H9 (cell line): Measurements from ENCODE around the gene TLE4. TPM values are rescaled to one million over a fixed set of nuclear protein-coding genes. Genes with fewer than 3 reads are reported as not detected.

Experiments
- DNase-seq: peaks from one replicate; pipeline ENCODE4 v3.0.0-alpha.2; 2017
- H2AFZ ChIP-seq: one replicate; pipeline ENCODE4 v1.6.1; 2013; ENCODE audit warnings: mild to moderate bottlenecking, low read length, control low read depth, moderate library complexity
- H2AK5ac ChIP-seq: 2 replicates; pipeline ENCODE4 v1.6.1; 2013; ENCODE audit warnings: low read length, control low read depth, mixed read lengths; ENCODE audit not compliant: insufficient read length
- H2BK120ac ChIP-seq: one replicate; pipeline ENCODE4 v1.6.1; 2013; ENCODE audit warnings: low read depth, mild to moderate bottlenecking, low read length, control low read depth, inconsistent platforms; ENCODE audit not compliant: poor library complexity, severe bottlenecking
- H2BK12ac ChIP-seq: 2 replicates; pipeline ENCODE4 v1.6.1; 2013; ENCODE audit warnings: low read length, control low read depth, mixed read lengths, low read depth; ENCODE audit not compliant: insufficient read length
- H2BK15ac ChIP-seq: 2 replicates; pipeline ENCODE4 v1.6.1; 2013; ENCODE audit warnings: low read depth, low read length, control low read depth
- H2BK20ac ChIP-seq: one replicate; pipeline ENCODE4 v1.6.1; 2013; ENCODE audit warnings: low read depth, mild to moderate bottlenecking, low read length, control low read depth, inconsistent platforms; ENCODE audit not compliant: poor library complexity, severe bottlenecking
- H2BK5ac ChIP-seq: 2 replicates; pipeline ENCODE4 v1.6.1; 2013; ENCODE audit warnings: low read length, control low read depth, mixed read lengths; ENCODE audit not compliant: insufficient read length
- H3K14ac ChIP-seq: 2 replicates; pipeline ENCODE4 v1.6.1; 2013; ENCODE audit warnings: low read length, control low read depth; ENCODE audit not compliant: insufficient read depth
- H3K18ac ChIP-seq: 2 replicates; pipeline ENCODE4 v1.6.1; 2013; ENCODE audit warnings: low read depth, mild to moderate bottlenecking, mixed read lengths, low read length, control low read depth; ENCODE audit not compliant: insufficient read length
- H3K23ac ChIP-seq: 2 replicates; pipeline ENCODE4 v1.6.1; 2013; ENCODE audit warnings: low read length, control low read depth, mixed read lengths, low read depth; ENCODE audit not compliant: insufficient read length
- H3K23me2 ChIP-seq: 2 replicates; pipeline ENCODE4 v1.6.1; 2013; ENCODE audit warnings: low read depth, mild to moderate bottlenecking, mixed read lengths, low read length, control low read depth; ENCODE audit not compliant: insufficient read length, poor library complexity, severe bottlenecking
- H3K27ac ChIP-seq: 2 replicates; pipeline ENCODE4 v1.5.1; 2013; ENCODE audit warnings: low read length, control low read depth, mixed read lengths, low read depth; ENCODE audit not compliant: insufficient read length
- H3K27me3 ChIP-seq: 2 replicates; pipeline ENCODE4 v1.6.1; 2013; ENCODE audit warnings: low read length, control low read depth, inconsistent platforms; ENCODE audit not compliant: insufficient read depth
- H3K4ac ChIP-seq: 2 replicates; pipeline ENCODE4 v1.6.1; 2013; ENCODE audit warnings: low read depth, mild to moderate bottlenecking, control low read depth, inconsistent platforms, low read length, moderate library complexity
- H3K4me1 ChIP-seq: 2 replicates; pipeline ENCODE4 v1.6.1; 2013; ENCODE audit warnings: low read length, control low read depth, inconsistent platforms; ENCODE audit not compliant: insufficient read depth
- H3K4me2 ChIP-seq: 2 replicates; pipeline ENCODE4 v1.6.1; 2013; ENCODE audit warnings: low read length, control low read depth, mixed read lengths; ENCODE audit not compliant: insufficient read length, insufficient read depth
- H3K56ac ChIP-seq: 2 replicates; pipeline ENCODE4 v1.6.1; 2013; ENCODE audit warnings: low read depth, mild to moderate bottlenecking, mixed read lengths, low read length, control low read depth; ENCODE audit not compliant: insufficient read length
- H3K79me1 ChIP-seq: 2 replicates; pipeline ENCODE4 v1.6.1; 2013; ENCODE audit warnings: low read depth, mild to moderate bottlenecking, moderate library complexity, low read length, control low read depth, inconsistent platforms; ENCODE audit not compliant: insufficient read depth, poor library complexity, severe bottlenecking
- H3K79me2 ChIP-seq: 2 replicates; pipeline ENCODE4 v1.6.1; 2013; ENCODE audit warnings: low read length, control low read depth, inconsistent platforms; ENCODE audit not compliant: insufficient read depth
- H3K9ac ChIP-seq: 2 replicates; pipeline ENCODE4 v1.6.1; 2013; ENCODE audit warnings: low read length, control low read depth, mixed read lengths; ENCODE audit not compliant: insufficient read length; ENCODE audit errors: extremely low read depth
- H3K9me3 ChIP-seq: one replicate; pipeline ENCODE4 v1.6.1; 2013; ENCODE audit warnings: low read depth, low read length, inconsistent platforms; ENCODE audit not compliant: control insufficient read depth
- H3T11ph ChIP-seq: one replicate; pipeline ENCODE4 v1.6.1; 2013; ENCODE audit warnings: mild to moderate bottlenecking, low read length, control low read depth, inconsistent platforms
- H4K20me1 ChIP-seq: one replicate; pipeline ENCODE4 v1.6.1; 2013; ENCODE audit not compliant: control insufficient read depth, insufficient read length, insufficient read depth
- H4K5ac ChIP-seq: 2 replicates; pipeline ENCODE4 v1.6.1; 2013; ENCODE audit warnings: low read depth, mild to moderate bottlenecking, mixed read lengths, low read length, control low read depth; ENCODE audit not compliant: insufficient read length
- H4K8ac ChIP-seq: replicated peaks from 2 replicates; pipeline ENCODE4 v1.6.1; 2013; ENCODE audit warnings: low read length, control low read depth, mixed read lengths, low read depth; ENCODE audit not compliant: insufficient read length
- H4K91ac ChIP-seq: 2 replicates; pipeline ENCODE4 v1.6.1; 2013; ENCODE audit warnings: low read depth, mild to moderate bottlenecking, moderate library complexity, mixed read lengths, low read length, control low read depth; ENCODE audit not compliant: insufficient read length
- H3K27ac Mint-ChIP-seq, 3 experiments: 2 replicates in 2 of 3; 3 replicates in 1 of 3; pipeline ENCODE4 v1.8.0; 2020 to 2021; ENCODE audit warnings: mixed read lengths in 3 of 3, mild to moderate bottlenecking in 1 of 3, moderate library complexity in 1 of 3
- H3K27me3 Mint-ChIP-seq: 2 replicates; pipeline ENCODE4 v1.8.0; 2021; ENCODE audit warnings: low read depth, mild to moderate bottlenecking, moderate library complexity, mixed read lengths
- H3K36me3 Mint-ChIP-seq, 3 experiments: 2 replicates in 2 of 3; 3 replicates in 1 of 3; pipeline ENCODE4 v1.8.0; 2020 to 2021; ENCODE audit warnings: low read depth in 3 of 3, mixed read lengths in 3 of 3; ENCODE audit not compliant: insufficient read depth in 1 of 3
- H3K4me1 Mint-ChIP-seq, 2 experiments: 2 replicates each; pipeline ENCODE4 v1.8.0; 2020; ENCODE audit warnings: mixed read lengths in 2 of 2
- H3K4me3 Mint-ChIP-seq, 2 experiments: 2 replicates in 1 of 2; 3 replicates in 1 of 2; pipeline ENCODE4 v1.8.0; 2020 to 2021; ENCODE audit warnings: mild to moderate bottlenecking in 2 of 2, mixed read lengths in 2 of 2, moderate library complexity in 1 of 2
- H3K9me3 Mint-ChIP-seq, 2 experiments: 2 replicates in 1 of 2; 3 replicates in 1 of 2; pipeline ENCODE4 v1.8.0; 2020; ENCODE audit warnings: mild to moderate bottlenecking in 2 of 2, mixed read lengths in 2 of 2, moderate library complexity in 1 of 2
- WGBS: extraction: QIAGEN DNeasy Blood & Tissue Kit; methylation state at CpG from one replicate; pipeline ENCODE4 v1.1.7; 2013; ENCODE audit warnings: missing lambda C conversion rate, low lambda C conversion rate, mixed read lengths; ENCODE audit not compliant: insufficient read length; ENCODE audit errors: extremely low coverage; 5-methylcytosine and 5-hydroxymethylcytosine counted together
- total RNA-seq: library from RNA; stranded (reverse); gene quantifications from 2 replicates; pipeline ENCODE4 v1.2.1, GENCODE V29; 2021
- TF ChIP-seq, protein P1 (sequence below): fragments of 200-600 bp; sonication (generic); conservative IDR thresholded peaks from 3 replicates; pipeline ENCODE4 v1.8.0; 2021; ENCODE audit warnings: antibody characterized with exemption, mild to moderate bottlenecking

TLE4 gene
- total RNA-seq, 1 experiment from 2014 or later: 35.1 TPM

- DNase-seq: no peak
- no peaks in the 10 kb centered on the region for H3K9me3 ChIP-seq
- no peak overlapping the region for H2BK120ac ChIP-seq
- H4K20me1 ChIP-seq: no peaks in the 10 kb centered on the region
- H3K27me3 Mint-ChIP-seq: no peaks in the 10 kb centered on the region
- no peaks in the 10 kb centered on the region for H3K27me3 ChIP-seq
- H3K4ac ChIP-seq: no peak overlapping the region
- no peak overlapping the region for H2BK5ac ChIP-seq
- no peak overlapping the region for H2BK15ac ChIP-seq
- H2BK20ac ChIP-seq: no peak overlapping the region
- no peaks in the 10 kb centered on the region for H3K23me2 ChIP-seq
- peak overlapping the region in 1 of 3 experiments; percentile 40; a peak in 2 of 7 replicates for H3K27ac Mint-ChIP-seq
- H3K23ac ChIP-seq: no peak overlapping the region
- no CpG with 5 or more reads among the region's 7 CpGs for WGBS
- no peak overlapping the region for H3K4me2 ChIP-seq
- H3T11ph ChIP-seq: no peak overlapping the region
- H4K5ac ChIP-seq: no peak overlapping the region
- no peak overlapping the region for H3K14ac ChIP-seq
- H3K4me3 Mint-ChIP-seq: no peak overlapping the region
- H3K4me1 ChIP-seq: peaks cover 10% of the 10 kb centered on the region; the same call in 1 of the 2 replicates
- no peaks in the 10 kb centered on the region for H3K9me3 Mint-ChIP-seq
- no peak overlapping the region for H2AFZ ChIP-seq
- no peaks in the 10 kb centered on the region for H3K79me1 ChIP-seq
- H3K79me2 ChIP-seq: no peaks in the 10 kb centered on the region
- TF ChIP-seq, protein P1, sequence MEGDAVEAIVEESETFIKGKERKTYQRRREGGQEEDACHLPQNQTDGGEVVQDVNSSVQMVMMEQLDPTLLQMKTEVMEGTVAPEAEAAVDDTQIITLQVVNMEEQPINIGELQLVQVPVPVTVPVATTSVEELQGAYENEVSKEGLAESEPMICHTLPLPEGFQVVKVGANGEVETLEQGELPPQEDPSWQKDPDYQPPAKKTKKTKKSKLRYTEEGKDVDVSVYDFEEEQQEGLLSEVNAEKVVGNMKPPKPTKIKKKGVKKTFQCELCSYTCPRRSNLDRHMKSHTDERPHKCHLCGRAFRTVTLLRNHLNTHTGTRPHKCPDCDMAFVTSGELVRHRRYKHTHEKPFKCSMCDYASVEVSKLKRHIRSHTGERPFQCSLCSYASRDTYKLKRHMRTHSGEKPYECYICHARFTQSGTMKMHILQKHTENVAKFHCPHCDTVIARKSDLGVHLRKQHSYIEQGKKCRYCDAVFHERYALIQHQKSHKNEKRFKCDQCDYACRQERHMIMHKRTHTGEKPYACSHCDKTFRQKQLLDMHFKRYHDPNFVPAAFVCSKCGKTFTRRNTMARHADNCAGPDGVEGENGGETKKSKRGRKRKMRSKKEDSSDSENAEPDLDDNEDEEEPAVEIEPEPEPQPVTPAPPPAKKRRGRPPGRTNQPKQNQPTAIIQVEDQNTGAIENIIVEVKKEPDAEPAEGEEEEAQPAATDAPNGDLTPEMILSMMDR: no peak
- H3K27ac ChIP-seq: no peak overlapping the region
- H3K56ac ChIP-seq: no peak overlapping the region
- no peak overlapping the region for H2BK12ac ChIP-seq
- peaks cover 63 to 64% of the 10 kb centered on the region in 2 experiments for H3K4me1 Mint-ChIP-seq
- no peak overlapping the region for H3K9ac ChIP-seq
- no peak overlapping the region for H4K8ac ChIP-seq
- H3K18ac ChIP-seq: no peak overlapping the region
- H2AK5ac ChIP-seq: no peak overlapping the region
- peaks cover 0 to 6% (median 0%) of the 10 kb centered on the region in 3 experiments; a peak in 1 of 7 replicates for H3K36me3 Mint-ChIP-seq
- H4K91ac ChIP-seq: no peak overlapping the region
Measured at GRCh38 chr9:79692857-79693571, 121.2 kb downstream of the TLE4 start.
